SHP77 (cell line): Measurements from ENCODE around the gene ETV2.
"Not testable (repeated sequence)": the region's sequence is repeated elsewhere in the genome, so short reads cannot be mapped to it uniquely, and the experiment has no call there.

Experiments used
- DNase-seq, 2 experiments: peaks; one replicate each; lab custom pipeline; 2025; lab: John Stamatoyannopoulos, UW

The ETV2 gene

DNA sequence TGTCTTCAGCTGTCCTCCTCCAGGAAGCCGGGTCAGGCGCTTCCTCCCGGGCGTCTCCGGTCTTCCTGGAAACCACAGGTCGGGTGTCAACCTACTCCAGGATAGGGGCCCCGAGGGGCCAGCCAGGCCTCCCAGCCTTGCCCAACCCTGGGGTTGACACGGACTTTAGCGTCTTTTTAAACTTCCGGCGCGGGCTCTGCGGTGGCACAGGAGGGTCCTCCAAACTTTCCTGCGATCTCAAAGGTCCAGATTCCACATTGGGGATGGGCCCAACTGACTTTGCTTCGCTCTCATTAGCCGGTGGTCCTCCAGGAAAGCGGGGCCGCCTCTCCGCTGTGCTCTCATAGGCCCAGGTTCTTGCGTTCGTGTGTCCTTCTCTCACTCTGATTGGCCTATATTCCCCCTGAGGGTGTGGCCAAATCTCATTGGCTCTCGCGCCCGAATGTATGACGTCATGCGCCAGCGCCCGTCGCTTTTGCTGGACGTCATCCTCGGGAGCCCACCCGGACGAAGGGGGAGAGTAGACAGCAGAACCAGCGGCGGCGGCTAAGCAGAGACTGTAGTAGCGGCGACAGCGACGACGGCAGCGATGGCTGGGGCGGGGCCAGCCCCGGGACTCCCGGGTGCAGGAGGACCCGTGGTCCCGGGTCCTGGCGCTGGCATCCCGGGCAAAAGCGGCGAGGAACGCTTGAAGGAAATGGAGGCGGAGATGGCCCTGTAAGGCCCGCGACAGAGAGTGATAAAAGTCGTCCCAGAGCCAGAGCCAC, 12.8 kb upstream of the ETV2 start, which contains the start of gene RBM42:
Gene RBM42 (plus strand): TSS at position 472 of the 767 bp plus-strand sequence. CDS start 118 bp downstream, at position 590.
- peak; percentile 98 for DNase-seq

DNA sequence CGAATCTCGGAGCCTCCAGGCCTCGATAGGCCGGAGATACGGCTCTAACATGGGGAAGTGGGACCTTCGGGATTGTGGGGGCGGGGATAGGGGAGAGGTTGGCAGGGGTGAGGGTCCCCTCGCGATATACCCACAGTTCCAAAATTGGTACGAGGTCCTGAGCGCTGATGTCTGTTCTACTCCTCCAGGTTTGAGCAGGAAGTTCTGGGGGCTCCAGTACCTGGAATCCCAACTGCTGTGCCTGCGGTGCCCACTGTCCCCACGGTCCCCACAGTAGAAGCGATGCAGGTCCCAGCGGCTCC, 12.3 kb upstream of the ETV2 start:
- DNase-seq: no peak

DNA sequence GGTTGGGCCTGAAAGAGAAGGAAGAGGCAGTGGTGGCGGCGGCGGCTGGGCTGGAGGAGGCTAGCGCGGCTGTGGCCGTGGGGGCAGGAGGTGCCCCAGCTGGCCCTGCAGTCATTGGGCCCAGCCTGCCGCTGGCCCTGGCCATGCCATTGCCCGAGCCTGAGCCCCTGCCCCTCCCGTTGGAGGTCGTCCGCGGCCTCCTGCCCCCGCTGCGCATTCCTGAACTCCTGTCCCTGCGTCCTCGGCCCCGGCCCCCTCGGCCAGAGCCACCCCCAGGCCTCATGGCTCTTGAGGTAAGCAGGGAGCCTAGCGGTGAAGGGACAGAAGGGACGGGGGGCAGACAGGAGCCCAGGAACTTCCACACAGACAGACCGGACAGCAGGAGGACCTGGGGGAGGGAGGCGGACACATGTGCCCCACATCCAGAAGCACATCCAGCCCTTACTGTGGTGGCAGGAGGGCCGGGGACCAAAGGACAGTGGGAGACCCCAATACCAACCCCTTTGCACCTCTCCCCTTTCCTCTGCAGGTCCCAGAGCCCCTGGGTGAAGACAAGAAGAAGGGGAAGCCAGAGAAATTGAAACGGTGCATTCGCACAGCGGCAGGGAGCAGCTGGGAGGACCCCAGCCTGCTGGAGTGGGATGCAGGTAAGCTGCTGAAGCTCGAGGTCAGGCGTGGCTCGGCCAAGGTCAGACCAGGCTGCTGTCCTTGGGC, 7.7 kb upstream of the ETV2 start:
- DNase-seq: no peak

GRCh38 chr19:35636651-35637050, 4.9 kb upstream of the ETV2 start:
- no peak for DNase-seq

DNA sequence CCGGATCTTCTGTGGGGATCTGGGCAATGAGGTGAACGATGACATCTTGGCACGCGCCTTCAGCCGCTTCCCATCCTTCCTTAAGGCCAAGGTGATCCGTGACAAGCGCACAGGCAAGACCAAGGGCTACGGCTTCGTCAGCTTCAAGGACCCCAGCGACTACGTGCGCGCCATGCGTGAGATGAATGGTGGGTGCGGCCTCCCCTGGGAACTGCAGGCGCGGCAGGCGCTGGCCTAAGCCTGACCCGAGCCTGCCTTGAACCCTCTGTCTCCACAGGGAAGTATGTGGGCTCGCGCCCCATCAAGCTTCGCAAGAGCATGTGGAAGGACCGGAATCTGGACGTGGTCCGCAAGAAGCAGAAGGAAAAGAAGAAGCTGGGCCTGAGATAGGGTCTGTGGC, 4.4 kb upstream of the ETV2 start:
- no peak for DNase-seq

DNA sequence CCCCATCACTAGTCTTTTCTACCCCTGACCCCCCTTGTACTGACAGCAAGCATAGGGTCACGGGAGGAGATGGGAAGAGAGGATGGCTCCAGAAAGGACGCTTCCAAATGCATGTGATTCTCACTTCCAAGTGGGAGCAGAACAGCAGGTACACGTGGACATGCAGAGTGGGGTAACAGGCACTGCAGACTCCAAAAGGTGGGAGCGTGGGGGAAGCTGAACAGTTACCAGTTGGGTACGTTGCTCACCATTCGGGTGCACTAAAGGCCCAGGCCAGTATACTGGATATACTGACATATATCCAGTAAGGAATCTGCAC, 2.3 kb upstream of the ETV2 start:
- no peak for DNase-seq

DNA sequence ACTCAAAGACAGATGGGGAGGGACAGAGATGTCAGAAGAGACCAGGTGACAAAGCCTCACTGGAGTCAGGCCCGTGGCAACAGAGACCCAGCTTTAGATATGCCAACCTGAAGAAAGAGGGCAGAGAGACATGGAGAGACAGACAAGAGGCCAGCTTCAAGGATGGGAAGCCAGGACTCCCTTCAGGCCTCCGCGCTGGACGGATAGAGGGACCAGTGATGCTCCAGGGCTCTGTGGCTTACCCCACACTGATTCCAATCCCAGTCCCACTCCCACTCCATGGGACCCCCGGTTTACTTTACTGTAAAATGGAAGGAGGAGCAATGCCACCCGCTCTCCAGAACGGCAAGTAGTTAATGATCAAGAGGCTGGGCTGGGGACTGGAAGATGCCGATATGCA, 1.7 kb upstream of the ETV2 start:
- no peak for DNase-seq

DNA sequence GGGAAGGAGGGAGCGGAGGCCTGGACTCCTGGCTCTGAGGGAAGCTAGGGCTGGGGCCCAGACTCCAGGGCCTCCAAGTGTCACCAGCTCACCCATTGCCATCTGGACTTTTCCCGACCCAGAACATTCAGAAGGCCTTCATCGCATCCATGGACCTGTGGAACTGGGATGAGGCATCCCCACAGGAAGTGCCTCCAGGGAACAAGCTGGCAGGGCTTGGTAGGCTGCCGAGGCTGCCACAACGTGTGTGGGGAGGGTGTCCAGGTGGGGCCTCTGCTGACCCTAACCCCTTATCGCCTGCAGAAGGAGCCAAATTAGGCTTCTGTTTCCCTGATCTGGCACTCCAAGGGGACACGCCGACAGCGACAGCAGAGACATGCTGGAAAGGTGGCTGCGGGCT, 767 bp downstream of the ETV2 start:
- DNase-seq: no peak

GRCh38 chr19:35642798-35643254, 1.3 kb downstream of the ETV2 start:
- DNase-seq: no peak

- DNase-seq: peak; percentile 79
Measured at GRCh38 chr19:35643255-35644205, 2.0 kb downstream of the ETV2 start.

DNA sequence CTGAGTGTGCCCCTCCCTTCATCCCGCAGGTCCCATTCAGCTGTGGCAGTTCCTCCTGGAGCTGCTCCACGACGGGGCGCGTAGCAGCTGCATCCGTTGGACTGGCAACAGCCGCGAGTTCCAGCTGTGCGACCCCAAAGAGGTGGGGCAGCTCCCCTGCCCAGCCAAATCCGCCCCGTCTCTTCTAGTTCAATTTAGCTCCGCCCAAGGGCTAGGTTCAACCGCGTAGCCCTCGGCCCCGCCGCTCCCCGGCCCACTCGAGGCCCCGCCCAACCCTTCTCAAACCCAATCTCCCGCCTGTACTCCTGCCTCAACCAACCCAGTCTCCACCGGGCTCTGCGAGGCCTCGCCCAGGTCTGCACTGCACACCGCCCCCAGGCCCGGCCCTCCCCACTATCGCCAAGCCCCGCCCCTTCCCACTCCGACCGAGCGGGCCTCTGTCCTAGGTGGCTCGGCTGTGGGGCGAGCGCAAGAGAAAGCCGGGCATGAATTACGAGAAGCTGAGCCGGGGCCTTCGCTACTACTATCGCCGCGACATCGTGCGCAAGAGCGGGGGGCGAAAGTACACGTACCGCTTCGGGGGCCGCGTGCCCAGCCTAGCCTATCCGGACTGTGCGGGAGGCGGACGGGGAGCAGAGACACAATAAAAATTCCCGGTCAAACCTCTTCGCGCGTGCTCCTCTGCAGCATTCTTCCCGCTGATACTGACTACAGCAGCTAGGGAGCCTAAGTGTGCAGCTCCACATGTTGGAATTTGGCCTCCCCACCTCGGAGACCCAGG, 2.9 kb downstream of the ETV2 start:
- peak; percentile 93 to 94 for DNase-seq

GRCh38 chr19:35644987-35645679, 3.6 kb downstream of the ETV2 start:
- DNase-seq: peak; percentile 60 to 71

GRCh38 chr19:35645680-35646511, 4.4 kb downstream of the ETV2 start:
- no peak for DNase-seq

- DNase-seq: peak; percentile 98
Measured at GRCh38 chr19:35648017-35648961, 6.7 kb downstream of the ETV2 start, which contains the start of gene COX6B1. TSS of gene COX6B1 (plus strand) at chr19:35648323. CDS start at chr19:35651244, 2,921 bp downstream.

- no peak for DNase-seq
Measured at GRCh38 chr19:35650581-35650980, 9.0 kb downstream of the ETV2 start.

DNA sequence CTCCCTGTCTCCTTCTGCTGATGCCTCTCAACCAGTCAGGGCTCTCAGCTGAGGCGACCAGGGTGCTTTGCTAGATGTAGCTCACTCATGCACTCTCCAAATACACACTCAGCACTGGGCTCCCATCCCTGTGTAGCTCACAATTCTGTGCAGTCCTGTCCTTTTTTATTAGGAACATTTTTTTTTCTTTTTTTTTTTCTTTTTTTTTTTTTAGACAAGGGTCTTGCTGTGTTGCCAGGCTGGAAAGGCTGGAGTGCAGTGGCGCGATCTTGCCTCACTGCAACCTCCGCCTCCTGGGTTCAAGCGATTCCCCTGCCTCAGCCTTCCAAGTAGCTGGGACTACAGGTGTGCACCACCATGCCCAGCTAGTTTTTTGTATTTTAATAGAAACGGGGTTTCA, 13.3 kb downstream of the ETV2 start:
- not testable (repeated sequence) for DNase-seq

DNA sequence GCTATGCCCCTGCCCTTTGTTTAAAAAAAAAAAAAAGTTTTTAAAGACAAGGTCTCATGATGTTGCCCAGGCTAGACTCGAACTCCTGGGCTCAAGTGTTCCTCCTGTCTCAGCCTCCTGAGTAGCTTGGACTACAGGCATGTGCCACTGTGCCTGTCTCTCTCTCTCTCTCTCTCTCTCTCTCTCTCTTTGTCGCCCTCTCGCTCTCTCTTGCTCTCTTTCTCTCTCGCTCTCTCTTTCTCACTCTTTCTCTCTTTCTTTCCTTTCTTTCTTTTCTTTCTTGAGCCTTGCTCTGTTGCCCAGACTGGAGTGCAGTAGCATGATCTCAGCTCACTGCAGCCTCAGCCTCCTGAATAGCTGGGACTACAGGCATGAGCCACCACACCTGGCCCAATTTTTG, 14.1 kb downstream of the ETV2 start:
- DNase-seq: no peak

GRCh38 chr19:35656700-35657099, 15.2 kb downstream of the ETV2 start:
- DNase-seq: no peak
